Esophagus muscularis mucosa (tissue), 4 donors: ENCODE measurements around the gene SPACA7.

ENCODE experiments used
- EP300 ChIP-seq: sonication (generic); formaldehyde crosslinking; IDR thresholded peaks from one replicate; pipeline ENCODE4 v1.6.1; 2017; ENCODE audit warnings: antibody characterized with exemption
- POLR2AphosphoS5 ChIP-seq, 2 donors: sonication (generic); formaldehyde crosslinking; IDR thresholded peaks; one replicate each; pipeline ENCODE4 v1.6.1; 2017; ENCODE audit warnings: antibody characterized with exemption in 2 of 2
- TF ChIP-seq, protein P1 (sequence below), 3 experiments: fragments of 200-600 bp in 2 of 3; fragments of 450-650 bp in 1 of 3; sonication (generic) in 2 of 3; IDR thresholded peaks; one replicate each; pipeline ENCODE4 v1.5.1; 2017 to 2019; ENCODE audit warnings: antibody characterized with exemption in 3 of 3, mild to moderate bottlenecking in 2 of 3, moderate library complexity in 1 of 3

DNA sequence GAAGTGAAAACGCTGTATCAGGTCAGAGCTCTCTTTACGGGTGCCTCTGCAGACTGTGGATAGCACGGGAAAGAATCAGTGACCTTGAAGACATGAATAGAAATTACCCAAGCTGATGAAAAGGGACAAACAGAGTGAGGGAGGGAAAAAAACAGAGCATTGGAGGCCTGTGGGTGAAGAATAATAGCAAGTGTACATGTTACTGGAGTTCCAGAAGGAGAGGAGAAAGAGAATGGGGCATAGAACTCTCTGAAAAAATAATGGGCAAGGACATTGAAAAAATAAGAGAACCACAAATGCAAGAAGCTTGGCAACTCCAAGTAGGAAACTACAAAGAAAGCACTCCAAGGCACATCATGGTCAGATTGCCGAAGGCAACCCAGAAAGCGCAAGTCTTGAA lies 86.3 kb downstream of the SPACA7 start:
- TF ChIP-seq, protein P1, sequence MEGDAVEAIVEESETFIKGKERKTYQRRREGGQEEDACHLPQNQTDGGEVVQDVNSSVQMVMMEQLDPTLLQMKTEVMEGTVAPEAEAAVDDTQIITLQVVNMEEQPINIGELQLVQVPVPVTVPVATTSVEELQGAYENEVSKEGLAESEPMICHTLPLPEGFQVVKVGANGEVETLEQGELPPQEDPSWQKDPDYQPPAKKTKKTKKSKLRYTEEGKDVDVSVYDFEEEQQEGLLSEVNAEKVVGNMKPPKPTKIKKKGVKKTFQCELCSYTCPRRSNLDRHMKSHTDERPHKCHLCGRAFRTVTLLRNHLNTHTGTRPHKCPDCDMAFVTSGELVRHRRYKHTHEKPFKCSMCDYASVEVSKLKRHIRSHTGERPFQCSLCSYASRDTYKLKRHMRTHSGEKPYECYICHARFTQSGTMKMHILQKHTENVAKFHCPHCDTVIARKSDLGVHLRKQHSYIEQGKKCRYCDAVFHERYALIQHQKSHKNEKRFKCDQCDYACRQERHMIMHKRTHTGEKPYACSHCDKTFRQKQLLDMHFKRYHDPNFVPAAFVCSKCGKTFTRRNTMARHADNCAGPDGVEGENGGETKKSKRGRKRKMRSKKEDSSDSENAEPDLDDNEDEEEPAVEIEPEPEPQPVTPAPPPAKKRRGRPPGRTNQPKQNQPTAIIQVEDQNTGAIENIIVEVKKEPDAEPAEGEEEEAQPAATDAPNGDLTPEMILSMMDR (IDR thresholded peaks at IDR 0.05) = no peak
- no peak for TF ChIP-seq EP300
- no peak for TF ChIP-seq POLR2AphosphoS5 (IDR thresholded peaks at IDR 0.05)
